ENCODE data around the gene SLAMF1.
A peak's percentile ranks its signal among the peaks of the same experiment; 100 is the strongest.
"Not testable (repeated sequence)": the region's sequence is repeated elsewhere in the genome, so short reads cannot be mapped to it uniquely, and the experiment has no call there.

The SLAMF1 gene

DNA sequence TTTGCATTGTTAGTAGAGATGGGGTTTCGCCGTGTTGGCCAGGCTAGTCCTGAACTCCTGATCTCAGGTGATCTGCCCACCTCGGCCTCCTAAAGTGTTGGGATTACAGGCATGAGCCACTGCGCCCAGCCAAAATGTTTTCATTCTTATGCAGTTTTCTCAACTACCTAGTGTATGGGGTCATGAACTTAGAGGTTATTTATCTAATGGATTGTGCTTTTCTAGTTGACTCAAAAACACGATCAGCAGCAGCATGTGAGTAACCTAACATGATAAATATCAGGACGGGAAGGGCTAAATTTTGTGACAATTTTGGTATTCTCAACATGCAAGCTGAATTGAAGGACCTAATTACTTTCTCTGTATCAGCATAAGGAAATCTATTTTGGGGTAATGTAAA is 58.4 kb downstream of the SLAMF1 start:
- no peak for DNase-seq

DNA sequence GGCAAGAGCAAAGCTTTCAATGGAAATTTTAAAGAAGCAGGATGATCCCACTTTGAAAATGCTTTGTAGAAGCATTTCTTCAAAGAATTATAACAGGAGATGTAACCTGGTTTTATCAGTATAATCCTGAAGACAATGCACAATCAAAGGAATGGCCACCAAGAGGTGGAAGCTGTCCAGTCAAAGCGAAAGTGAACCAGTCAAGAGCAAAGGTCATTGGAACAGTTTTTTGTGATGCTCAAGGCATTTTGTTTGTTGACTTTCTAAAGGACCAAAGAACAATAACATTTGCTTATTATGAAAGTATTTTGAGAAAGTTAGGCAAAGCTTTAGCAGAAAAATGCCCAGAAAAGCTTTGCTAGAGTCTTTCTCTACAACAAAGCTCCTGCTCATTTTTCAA is 62.1 kb downstream of the SLAMF1 start:
- DNase-seq: no peak

DNA sequence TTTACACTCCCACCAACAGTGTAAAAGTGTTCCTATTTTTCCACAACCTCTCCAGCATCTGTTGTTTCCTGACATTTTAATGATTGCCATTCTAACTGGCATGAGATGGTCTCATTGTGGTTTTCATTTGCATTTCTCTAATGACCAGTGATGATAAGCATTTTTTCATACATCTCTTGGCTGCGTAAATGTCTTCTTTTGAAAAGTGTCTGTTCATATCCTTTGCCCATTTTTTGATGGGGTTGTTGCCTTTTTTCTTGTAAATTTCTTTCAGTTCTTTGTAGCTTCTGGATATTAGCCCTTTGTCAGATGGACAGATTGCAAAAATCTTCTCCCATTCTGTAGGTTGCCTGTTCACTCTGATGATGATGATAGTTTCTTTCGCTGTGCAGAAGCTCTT is 63.9 kb downstream of the SLAMF1 start:
- not testable (repeated sequence) for DNase-seq

DNA sequence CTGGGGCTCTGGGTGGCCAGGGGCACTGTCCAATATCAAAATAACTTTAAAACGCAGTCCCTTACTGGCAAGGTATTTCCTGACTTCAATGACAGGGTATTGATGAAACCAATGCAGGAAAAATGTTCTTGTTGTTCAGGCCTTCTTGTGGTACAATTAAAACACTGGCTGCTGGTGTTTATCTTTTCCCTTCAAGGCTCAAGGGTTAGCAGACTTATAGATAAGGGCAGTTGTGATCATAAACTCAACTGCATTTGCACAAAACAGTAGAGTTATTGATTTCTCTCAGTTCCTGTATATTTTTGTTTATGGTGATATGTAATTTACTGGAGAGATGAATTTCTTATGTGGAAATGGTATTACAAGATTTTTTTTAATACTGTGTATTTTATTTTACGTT is 64.9 kb downstream of the SLAMF1 start:
- no peak for DNase-seq

DNA sequence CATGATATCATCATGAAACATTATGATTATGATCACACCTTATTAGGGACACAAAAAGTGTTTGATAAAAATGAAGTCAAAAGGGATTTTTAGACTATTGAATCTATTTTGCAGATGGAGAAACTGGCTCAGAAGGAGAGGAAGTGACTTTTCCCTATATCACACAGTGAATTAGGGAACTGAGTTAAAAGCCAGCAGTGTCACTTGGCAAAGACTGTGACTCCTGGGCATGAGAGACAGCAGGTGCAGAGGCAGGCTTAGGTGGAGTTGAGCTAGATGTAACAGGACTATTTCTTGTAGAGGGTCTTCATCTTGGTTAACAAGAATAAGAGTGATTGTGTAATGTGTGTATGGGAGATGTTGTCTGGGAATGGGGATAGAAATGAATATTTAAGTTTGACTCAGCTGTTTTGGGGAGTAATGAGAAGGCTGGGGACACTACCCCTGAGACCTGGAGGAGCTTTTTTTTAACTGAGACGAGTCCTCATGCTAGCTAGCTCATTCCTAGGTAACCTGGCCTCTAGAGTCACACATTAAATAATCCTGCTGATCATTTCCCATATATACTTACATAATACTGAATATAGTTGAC is 66.5 kb downstream of the SLAMF1 start:
- DNase-seq: peak in 1 of 2 experiments; percentile 24

DNA sequence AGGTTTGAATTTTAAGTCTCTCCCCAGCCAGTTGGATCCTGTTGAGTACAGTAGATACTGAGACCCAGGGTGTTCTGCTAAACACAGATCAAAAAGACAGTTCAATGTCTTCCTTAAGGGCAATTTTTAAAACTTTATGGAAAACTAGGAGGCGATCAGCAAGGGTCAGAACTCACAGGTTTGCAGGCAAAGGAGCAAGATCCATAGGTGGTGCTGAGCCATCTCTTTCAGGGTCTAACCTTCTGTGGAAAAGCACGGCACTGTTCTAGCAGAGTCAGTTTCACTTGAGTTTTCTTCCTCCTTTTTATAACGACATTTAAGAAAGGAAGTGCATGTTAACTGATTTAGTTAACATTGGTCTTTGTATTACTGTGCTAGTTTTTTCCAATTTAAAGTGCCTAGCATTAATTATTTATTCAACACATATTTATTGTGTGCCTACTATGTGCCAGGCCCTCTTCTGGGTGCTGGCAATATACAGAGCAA is 67.6 kb downstream of the SLAMF1 start, which contains the start of gene CD84:
TSS of gene CD84 (minus strand) at position 281 of the 486 bp plus-strand sequence. CDS start at position 222, 59 bp downstream.
- DNase-seq: peak; percentile 46 to 61

DNA sequence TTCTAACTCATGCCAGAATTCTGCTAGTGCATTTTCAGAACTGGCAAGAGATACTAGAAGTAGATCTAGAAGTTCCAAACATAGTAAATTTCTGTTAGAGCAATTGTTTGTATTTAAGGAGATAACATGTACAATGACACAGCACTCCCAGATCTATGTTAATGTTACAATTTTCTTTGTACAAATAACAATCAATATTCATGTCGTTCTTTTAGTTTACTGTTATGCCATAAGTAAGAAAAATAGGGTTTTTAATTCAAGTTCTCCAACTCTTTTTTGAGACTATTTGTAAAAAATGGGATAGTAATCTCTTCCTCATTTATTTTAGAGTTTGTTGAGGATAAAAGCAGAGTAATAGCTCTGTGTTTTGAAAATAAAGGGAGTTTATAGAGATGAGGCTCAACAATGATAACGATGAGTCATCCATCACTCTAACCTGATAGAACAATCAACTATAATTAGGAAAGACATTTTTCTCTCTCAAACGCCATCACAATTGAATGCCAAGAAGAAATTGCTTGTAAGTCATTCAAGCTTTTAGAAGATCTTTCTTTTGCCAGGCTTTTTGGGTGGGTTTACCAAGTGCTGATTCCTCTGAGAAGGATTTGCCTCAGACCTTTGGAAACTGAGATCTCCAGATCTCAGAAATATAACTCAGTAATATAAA is 68.2 kb downstream of the SLAMF1 start:
- no peak for DNase-seq

DNA sequence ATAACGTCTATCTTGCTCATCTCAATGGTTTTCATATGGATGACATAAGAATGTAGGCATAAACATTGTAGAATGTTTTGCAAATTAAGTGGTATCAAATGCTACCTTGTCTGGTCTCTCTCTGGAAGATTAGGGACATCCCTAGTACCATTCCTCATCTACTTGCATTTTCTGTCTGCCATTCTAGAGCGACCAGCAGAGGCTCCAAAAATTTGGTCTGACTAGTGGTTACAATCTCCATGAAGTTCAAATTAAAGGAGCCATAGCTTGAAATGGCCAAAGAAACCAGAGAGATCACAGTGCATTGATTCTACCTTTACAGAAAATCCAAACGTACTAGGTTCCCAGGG is 68.7 kb downstream of the SLAMF1 start:
- peak in 1 of 2 experiments; percentile 9 for DNase-seq

DNA sequence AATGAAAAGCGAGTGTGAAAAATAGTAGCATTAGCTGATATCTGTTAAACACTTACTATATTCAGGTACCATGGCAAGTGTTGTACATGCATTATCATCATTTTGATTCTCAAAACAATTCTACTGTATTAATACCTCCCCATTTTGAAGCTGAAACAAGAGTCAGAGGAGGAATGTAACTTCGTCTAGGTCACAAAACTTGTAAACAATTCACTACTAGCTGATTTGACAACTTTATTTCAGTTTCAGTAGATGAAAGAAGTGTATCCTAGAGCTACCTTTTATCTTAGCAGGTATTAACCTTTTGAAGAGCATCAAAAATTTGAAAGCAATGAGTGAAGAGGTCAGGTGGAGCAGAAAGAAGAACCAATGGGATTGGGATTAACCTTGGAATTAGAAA is 69.2 kb downstream of the SLAMF1 start:
- DNase-seq: no peak

DNA sequence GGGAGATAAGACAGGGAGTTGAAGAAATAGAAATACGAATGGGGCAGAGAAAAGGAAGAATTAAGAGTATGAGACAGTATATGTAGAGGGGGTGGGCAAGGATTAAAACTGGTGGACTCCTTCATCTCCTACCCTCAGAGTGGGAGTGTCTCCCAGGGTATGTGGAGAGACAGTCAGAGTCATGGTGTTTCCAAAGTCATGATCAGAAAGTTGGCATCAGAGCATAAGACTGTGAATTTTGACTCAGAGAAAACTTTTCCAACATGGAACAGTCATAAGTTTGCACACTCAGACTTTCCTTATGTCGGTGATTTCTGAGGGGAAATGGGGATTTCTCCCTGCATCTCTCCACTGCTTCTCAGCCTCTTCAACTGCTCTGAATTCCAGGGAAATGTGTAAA is 70.0 kb downstream of the SLAMF1 start:
- DNase-seq: no peak

DNA sequence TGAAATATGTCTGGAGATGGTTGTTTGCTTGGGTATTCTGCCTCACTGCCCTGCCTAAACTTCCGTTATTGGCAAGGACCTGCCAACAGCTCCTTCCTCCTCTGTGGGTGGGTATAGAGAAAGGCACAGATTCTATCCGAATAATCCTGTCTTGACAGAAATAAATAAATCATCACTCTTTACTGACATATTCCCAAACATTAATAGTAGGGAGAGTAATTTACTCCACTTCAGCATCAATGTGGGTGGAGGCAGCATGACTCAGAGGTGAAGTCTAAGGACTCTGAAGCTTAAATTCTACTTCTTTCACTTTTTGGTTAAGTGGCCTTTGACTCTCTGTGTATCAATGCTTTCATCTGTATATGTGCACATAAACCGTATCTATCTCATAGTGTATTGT is 70.5 kb downstream of the SLAMF1 start:
- DNase-seq: no peak

DNA sequence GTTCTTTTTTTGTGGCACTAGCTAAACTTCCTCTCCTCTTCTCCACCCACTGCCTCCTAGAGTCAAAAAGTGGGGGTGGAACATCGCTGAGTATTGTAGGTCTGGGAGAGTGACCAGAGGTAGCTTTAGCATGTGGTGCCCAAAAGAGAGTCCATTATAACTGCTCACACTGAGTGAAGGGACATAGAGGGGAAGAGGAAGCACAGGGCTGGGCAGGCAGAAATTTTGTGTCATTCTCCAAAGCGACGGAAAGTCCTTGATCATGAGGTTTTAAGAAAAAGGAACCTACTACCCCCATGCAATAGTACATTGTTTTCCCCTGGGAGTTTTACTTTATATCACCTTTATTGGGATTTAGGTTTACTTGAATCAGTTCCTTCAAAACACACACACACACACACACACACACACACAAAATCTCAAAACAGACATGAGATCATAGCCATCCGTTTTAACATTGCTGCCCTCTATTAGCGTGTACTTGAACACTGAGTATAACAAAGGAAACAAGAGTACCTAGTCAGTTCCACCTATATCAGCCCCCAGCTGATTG is 71.7 kb downstream of the SLAMF1 start:
- DNase-seq: peak; percentile 82 to 83

DNA sequence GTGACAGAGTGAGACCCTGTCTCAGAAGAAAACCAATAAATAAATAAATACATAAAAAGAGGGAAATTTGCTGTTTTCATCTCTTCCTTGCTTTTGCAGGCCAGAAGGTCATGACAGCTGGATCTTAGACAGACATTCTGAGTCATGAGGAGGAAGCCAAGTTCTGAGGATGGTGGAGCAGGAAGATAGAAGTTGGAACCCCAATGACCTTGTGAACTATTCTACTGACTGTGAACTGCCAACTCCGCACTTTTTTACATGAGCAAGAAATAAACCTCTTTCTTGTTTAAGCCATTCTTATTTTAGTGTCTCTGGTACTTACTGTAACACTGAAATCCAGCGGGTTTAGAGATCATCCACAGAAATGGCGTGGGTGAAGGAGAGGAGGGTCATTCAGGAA is 76.0 kb downstream of the SLAMF1 start:
- DNase-seq: no peak

DNA sequence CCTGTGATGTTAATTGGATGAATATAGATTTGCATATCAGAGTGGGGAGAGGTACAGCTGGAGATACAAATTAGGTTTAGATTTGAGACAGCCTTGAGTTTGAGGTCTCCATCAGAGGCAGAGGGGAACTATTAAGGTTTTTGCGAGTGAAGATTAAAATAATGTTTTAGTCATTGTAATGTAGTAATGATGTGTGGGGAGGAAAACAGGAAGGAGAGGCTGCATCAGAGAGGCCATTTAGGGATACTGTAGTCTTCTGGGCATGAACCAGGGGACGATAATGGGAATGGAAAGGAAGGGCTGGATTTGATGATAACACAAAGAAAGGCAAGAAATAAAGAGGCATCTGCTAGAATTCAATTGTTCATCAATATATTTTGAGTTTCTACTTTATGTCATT is 77.0 kb downstream of the SLAMF1 start:
- DNase-seq: peak in 1 of 2 experiments; percentile 3

DNA sequence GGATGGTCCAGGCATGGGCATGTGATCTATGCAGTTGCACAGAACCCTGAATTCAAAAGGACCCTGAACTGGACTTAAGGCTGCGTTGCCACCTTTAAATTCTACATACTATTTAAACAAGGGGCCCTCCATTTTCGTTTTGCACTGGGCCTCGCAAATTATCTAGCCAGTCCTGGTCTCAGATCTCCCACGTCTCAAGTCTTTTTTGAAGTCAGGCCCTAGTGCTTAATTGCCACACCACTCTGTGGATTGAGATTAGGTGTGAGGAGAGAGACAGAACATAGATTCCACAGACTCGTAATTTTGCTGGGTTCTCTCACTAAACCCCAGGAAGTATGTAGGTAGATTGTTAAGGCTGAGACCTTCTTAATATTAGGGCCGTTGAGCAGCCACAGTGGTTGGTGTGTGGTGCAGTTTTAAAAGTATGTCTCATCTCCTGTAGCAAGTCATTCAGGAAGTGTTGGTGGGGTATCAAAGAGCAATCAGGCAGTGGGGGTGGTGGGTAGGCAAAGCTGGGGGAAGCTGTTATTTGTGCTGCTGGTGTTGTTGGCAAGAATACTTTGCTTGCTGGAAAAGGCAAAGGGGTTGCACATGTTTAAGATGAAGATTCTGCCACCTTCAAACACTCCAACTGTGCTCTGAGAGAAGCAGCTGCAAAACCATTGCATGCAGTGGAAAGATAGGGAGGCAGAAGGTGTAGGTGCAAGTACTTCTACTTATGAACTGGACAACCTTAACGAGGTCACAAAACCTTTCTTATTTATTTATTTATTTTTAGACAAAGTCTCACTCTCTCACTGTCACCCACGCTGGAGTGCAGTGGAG is 78.8 kb downstream of the SLAMF1 start:
- DNase-seq: peak; percentile 56 to 59

DNA sequence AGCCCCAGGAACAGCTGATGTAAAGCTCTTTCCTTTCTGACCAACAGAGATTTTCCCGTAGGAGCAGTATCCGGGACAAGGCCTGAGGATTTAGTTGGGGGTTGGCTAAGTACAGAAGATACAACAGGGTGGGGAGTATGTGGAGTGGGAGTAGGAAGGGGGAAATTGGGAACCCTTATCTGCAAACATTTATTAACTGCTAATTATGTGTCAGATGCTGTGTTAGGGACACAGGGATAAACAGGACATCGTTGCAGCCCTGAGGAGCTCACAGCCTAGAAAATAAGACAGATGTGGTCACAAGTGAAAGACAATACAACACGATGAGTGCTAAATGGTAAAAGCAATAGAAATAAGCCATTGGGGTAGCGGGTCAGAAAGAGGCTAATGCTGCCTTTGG is 79.5 kb downstream of the SLAMF1 start:
- no peak for DNase-seq

DNA sequence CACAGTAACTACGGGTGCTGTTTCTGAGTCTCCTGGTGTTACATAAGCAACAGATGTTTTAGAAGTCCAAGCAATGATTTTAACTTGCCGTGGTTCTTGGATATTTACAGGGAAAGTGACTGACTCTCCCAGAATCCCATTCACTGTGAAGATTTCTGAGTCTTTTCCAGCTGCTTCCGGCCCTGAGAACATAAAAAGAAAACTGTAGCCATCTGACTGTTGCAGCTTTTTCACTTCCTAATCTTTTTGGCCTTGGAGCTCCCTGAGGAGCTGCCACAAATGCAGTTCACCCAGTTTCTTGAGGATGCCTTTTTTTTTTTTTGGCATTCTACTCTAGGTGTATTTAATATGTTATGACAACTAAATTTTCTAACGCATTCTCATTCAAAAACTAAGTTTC is 81.3 kb downstream of the SLAMF1 start:
- DNase-seq: no peak

DNA sequence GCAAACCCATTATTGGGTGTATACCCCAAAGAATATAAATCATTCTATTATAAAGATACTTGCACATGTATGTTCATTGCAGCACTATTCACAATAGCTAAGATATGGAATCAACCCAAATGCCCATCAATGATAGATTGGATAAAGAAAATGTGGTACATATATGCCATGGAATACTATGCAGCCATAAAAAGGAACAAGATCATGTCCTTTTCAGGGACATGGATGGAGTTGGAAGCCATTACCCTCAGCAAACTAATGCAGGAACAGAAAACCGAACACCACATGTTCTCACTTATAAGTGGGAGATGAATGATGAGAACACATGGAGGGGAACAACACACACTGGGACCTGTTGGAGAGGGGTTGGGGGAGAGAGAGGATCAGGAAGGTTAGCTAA is 83.6 kb downstream of the SLAMF1 start:
- not testable (repeated sequence) for DNase-seq

DNA sequence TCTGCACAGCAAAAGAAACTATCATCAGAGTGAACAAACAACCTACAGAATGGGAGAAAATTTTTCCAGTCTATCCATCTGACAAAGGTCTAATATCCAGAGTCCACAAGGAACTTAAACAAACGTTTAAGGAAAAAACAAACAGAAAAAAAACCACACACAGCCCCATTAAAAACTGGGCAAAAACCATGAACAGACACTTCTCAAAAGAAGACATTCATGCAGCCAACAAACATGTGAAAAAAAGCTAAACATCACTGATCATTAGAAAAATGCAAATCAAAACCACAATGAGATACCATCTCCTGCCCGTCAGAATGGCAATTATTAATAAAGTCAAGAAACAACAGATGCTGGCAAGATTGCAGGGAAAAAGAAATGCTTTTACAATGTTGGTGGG is 84.1 kb downstream of the SLAMF1 start:
- not testable (repeated sequence) for DNase-seq

DNA sequence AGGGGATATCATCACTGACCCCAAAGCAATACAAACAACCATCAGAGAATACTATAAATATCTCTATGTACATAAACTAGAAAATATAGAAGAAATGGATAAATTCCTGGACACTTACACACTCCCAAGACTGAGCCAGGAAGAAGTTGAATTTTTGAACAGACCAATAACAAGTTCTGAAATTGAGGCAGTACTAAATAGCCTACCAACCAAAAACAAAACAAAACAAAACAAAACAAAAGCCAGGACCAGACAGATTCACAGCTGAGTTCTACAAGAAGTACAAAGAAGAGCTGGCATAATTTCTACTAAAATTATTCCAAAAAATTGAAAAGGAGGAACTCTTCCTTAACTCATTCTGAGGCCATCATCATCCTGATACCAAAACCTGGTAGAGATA is 86.0 kb downstream of the SLAMF1 start:
- no peak for DNase-seq

DNA sequence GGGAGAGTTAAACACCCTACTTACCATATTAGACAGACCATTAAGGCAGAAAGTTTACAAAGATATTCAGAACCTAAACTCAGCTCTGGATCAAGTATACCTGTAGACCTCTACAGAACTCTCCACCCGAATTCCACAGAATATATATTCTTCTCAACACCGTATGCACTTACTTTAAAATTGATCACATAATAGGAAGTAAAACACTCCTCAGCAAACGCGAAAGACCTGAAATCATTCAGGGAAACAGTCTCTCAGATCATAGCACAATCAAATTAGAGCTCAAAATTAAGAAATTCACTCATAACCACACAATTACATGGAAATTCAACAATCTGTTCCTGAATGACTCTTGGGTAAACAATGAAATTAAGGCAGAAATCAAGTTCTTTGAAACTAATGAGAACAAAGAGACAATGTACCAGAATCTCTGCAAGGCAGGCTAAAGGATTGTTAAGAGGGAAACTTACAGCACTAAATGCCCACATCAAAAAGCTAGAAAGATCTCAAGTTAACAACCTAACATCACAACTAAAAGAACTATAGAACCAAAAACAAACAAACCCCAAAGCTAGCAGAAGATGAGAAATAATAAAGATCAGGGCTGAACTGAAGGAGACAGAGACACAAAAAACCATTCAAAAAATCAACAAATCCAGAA is 86.7 kb downstream of the SLAMF1 start:
- no peak for DNase-seq

DNA sequence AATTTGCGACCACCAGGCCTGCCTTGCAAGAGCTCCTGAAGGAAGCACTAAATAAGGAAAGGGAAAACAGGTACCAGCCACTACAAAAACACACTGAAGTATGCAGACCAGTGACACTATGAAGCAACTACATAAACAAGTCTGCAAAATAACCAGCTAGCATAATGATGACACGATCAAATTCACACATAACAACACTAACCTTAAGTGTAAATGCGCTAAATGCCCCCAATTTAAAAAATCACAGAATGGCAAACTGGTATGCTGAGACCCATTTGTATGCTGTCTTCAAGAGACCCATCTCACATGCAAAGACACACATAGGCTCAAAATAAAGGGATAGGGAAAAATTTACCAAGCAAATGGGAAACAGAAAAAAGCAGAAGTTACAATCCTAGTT is 87.4 kb downstream of the SLAMF1 start:
- DNase-seq: not testable (repeated sequence)

Measured in AML-193 (cell line).